Measurements from ENCODE around the gene JAG2. TPM values are rescaled to one million over a fixed set of nuclear protein-coding genes. Genes with fewer than 3 reads are reported as not detected.

Gene JAG2
- total and polyA plus RNA-seq, 3 experiments from 2014 or later = 0.15 to 1.2 (median 0.37) TPM

- CTCF ChIA-PET = no interaction called here
- no peaks in the 10 kb centered on the region for H3K27me3 ChIP-seq (ENCODE audit: insufficient read depth, low read length, poor library complexity, severe bottlenecking)
Measured at GRCh38 chr14:105138551-105139111, 29.9 kb downstream of the JAG2 start.

DNA sequence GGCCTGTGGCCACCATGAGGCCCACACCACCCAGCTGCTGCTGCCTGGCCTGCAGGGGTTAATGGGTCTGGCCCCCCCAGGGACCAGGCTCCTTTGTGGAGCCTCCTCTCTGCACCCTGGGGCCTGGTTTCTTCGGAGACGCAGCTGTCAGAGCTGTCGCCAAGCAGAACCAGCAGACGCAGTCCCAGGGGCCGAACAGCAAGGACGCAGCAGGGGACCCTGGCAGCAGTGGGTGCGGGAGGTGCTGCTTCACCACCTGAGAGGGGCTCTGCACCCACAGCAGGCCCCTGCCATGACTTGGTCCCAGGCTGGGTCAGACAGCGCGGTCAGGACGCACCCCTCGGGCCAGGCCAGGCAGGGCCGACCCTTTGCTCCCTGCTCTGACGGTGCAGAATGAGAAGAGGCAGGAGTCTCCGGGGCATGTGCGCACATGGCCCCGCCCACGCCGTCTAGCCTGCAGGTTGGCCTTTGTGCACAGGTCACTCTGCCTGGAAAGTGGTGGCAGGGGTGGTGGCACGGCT is 30.5 kb downstream of the JAG2 start:
- H3K4me1 ChIP-seq (ENCODE audit: insufficient read depth, low read length) = no peaks in the 10 kb centered on the region
- Mint-ChIP-seq H3K36me3 (peaks cover 0 to 4% (median 2%) of the 10 kb centered on the region in 3 donors), H3K9me3 (peaks cover 5 to 11% (median 8%) of the 10 kb centered on the region in 5 donors), H3K27ac (no peak overlapping the region), H3K4me3 (no peak overlapping the region), H3K27me3 (peaks cover 8 to 14% of the 10 kb centered on the region in 2 donors), H3K4me1 (no peaks in the 10 kb centered on the region)
- no peaks in the 10 kb centered on the region for H3K27me3 ChIP-seq (ENCODE audit: insufficient read depth, low read length, poor library complexity, severe bottlenecking)
- POLR2A ChIA-PET = no interaction called here
- CTCF ChIA-PET = no interaction called here
- no peak overlapping the region for H3K4me3 ChIP-seq (ENCODE audit: low read length)
- H3K9me3 ChIP-seq (ENCODE audit: low read length) = no peaks in the 10 kb centered on the region
- H3K27ac ChIP-seq (ENCODE audit: low read depth, low read length) = no peak overlapping the region
- H3K36me3 ChIP-seq (ENCODE audit: insufficient read depth, low read length) = no peaks in the 10 kb centered on the region
- no peak for DNase-seq

More at GRCh38 chr14:105138551-105139111, 29.9 kb downstream of the JAG2 start:
- Mint-ChIP-seq H3K4me1 (no peaks in the 10 kb centered on the region), H3K9me3 (peaks cover 0 to 5% (median 5%) of the 10 kb centered on the region in 5 donors), H3K27me3 (peaks cover 6 to 10% of the 10 kb centered on the region in 2 donors), H3K4me3 (no peak overlapping the region), H3K36me3 (peaks cover 0 to 4% (median 2%) of the 10 kb centered on the region in 3 donors), H3K27ac (no peak overlapping the region)
- DNase-seq = no peak
- Histone ChIP-seq H3K4me3 (ENCODE audit: low read length) (no peak overlapping the region), H3K9me3 (ENCODE audit: low read length) (no peaks in the 10 kb centered on the region), H3K4me1 (ENCODE audit: insufficient read depth, low read length) (no peaks in the 10 kb centered on the region), H3K27ac (ENCODE audit: low read depth, low read length) (no peak overlapping the region), H3K36me3 (ENCODE audit: insufficient read depth, low read length) (no peaks in the 10 kb centered on the region)
- POLR2A ChIA-PET = no interaction called here

GRCh38 chr14:105137481-105138020 is 31.0 kb downstream of the JAG2 start:
- CTCF ChIA-PET = no interaction called here
- peaks cover 11 to 18% of the 10 kb centered on the region in 2 donors for H3K27me3 Mint-ChIP-seq
- peaks cover 8 to 15% (median 12%) of the 10 kb centered on the region in 5 donors for H3K9me3 Mint-ChIP-seq
- DNase-seq = no peak
- POLR2A ChIA-PET = no interaction called here
- peaks cover 0 to 4% (median 2%) of the 10 kb centered on the region in 3 donors for H3K36me3 Mint-ChIP-seq
- H3K4me1 Mint-ChIP-seq = no peaks in the 10 kb centered on the region
- no peak overlapping the region for H3K4me3 Mint-ChIP-seq
- no peak overlapping the region for H3K27ac ChIP-seq (ENCODE audit: low read depth, low read length)
- H3K9me3 ChIP-seq (ENCODE audit: low read length) = no peaks in the 10 kb centered on the region
- H3K4me3 ChIP-seq (ENCODE audit: low read length) = no peak overlapping the region
- no peaks in the 10 kb centered on the region for H3K27me3 ChIP-seq (ENCODE audit: insufficient read depth, low read length, poor library complexity, severe bottlenecking)
- no peaks in the 10 kb centered on the region for H3K4me1 ChIP-seq (ENCODE audit: insufficient read depth, low read length)
- H3K27ac Mint-ChIP-seq = no peak overlapping the region
- H3K36me3 ChIP-seq (ENCODE audit: insufficient read depth, low read length) = no peaks in the 10 kb centered on the region

DNA sequence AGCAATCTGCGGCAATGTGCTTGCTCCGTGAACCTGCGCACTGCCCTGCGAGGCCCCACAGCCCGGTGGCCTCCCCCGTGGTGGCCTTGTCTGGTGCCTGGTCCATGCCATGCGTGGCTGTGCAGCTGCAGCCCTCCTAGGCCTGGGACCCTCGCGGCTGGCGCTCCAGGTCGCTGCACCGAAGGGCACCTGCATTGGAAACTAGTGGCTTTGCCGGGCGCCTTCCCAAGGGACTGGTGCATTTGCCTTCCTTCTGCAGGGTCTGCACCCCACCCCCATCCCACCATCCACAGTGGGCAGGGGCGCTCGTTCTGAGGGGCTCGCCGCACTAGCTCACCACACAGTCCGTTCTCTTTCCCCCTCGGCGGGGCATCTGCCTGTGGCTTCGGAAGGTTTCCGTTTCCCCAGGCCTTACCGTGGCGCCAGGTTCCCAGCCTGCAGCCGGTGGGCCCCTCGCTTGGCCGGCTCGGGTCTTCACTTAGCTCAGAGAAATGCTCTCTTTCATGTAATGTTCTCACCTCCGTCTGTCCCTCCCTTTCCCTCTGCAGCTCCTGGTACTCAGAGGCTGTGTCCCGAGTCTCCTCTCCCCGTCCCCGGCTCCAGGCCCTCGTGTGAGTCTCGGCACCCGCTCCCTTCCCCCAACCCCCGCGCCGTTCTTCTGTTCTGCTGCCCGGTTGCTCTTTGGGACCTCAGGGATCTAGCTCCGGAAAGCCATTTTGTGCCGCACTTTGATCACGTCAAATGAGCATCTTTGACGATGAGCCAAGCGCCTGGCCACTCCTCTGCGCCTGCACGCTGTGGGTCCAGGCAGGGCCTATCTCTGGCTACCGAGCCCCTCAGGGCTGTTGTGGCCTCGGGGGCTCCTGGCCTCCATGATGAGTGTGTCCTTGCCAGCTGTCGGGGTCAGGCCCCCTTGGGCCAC is 31.9 kb downstream of the JAG2 start:
- no peak overlapping the region for H3K4me3 ChIP-seq (ENCODE audit: low read length)
- Mint-ChIP-seq H3K4me1 (no peaks in the 10 kb centered on the region), H3K4me3 (no peak overlapping the region), H3K27me3 (peaks cover 11 to 18% of the 10 kb centered on the region in 2 donors), H3K36me3 (peaks cover 0 to 4% (median 2%) of the 10 kb centered on the region in 3 donors), H3K27ac (no peak overlapping the region), H3K9me3 (peaks cover 8 to 15% (median 14%) of the 10 kb centered on the region in 5 donors)
- CTCF ChIA-PET = no interaction called here
- no peak overlapping the region for H3K27ac ChIP-seq (ENCODE audit: low read depth, low read length)
- H3K27me3 ChIP-seq (ENCODE audit: insufficient read depth, low read length, poor library complexity, severe bottlenecking) = no peaks in the 10 kb centered on the region
- H3K36me3 ChIP-seq (ENCODE audit: insufficient read depth, low read length) = no peaks in the 10 kb centered on the region
- no peaks in the 10 kb centered on the region for H3K9me3 ChIP-seq (ENCODE audit: low read length)
- POLR2A ChIA-PET = no interaction called here
- H3K4me1 ChIP-seq (ENCODE audit: insufficient read depth, low read length) = no peaks in the 10 kb centered on the region
- no peak for DNase-seq

- H3K27ac Mint-ChIP-seq = no peak overlapping the region
- POLR2A ChIA-PET = no interaction called here
- no peak for DNase-seq
- H3K4me3 Mint-ChIP-seq = no peak overlapping the region
- Histone ChIP-seq H3K9me3 (ENCODE audit: low read length) (no peaks in the 10 kb centered on the region), H3K27me3 (ENCODE audit: insufficient read depth, low read length, poor library complexity, severe bottlenecking) (no peaks in the 10 kb centered on the region), H3K27ac (ENCODE audit: low read depth, low read length) (no peak overlapping the region), H3K4me3 (ENCODE audit: low read length) (no peak overlapping the region), H3K4me1 (ENCODE audit: insufficient read depth, low read length) (no peaks in the 10 kb centered on the region), H3K36me3 (ENCODE audit: insufficient read depth, low read length) (no peaks in the 10 kb centered on the region)
- H3K27me3 Mint-ChIP-seq = peaks cover 11 to 18% of the 10 kb centered on the region in 2 donors
- peaks cover 8 to 20% (median 16%) of the 10 kb centered on the region in 5 donors for H3K9me3 Mint-ChIP-seq
- CTCF ChIA-PET = no interaction called here
- H3K36me3 Mint-ChIP-seq = peaks cover 0 to 4% (median 2%) of the 10 kb centered on the region in 3 donors
- no peaks in the 10 kb centered on the region for H3K4me1 Mint-ChIP-seq
Measured at GRCh38 chr14:105135700-105136395, 32.7 kb downstream of the JAG2 start.

GRCh38 chr14:105132921-105133654 is 35.5 kb downstream of the JAG2 start:
- Histone ChIP-seq H3K4me1 (ENCODE audit: insufficient read depth, low read length) (no peaks in the 10 kb centered on the region), H3K9me3 (ENCODE audit: low read length) (no peaks in the 10 kb centered on the region), H3K27me3 (ENCODE audit: insufficient read depth, low read length, poor library complexity, severe bottlenecking) (no peaks in the 10 kb centered on the region), H3K4me3 (ENCODE audit: low read length) (no peak overlapping the region), H3K36me3 (ENCODE audit: insufficient read depth, low read length) (no peaks in the 10 kb centered on the region), H3K27ac (ENCODE audit: low read depth, low read length) (no peak overlapping the region)
- Mint-ChIP-seq H3K4me3 (no peak overlapping the region), H3K27me3 (peaks cover 19 to 27% of the 10 kb centered on the region in 2 donors), H3K36me3 (peaks cover 0 to 6% (median 5%) of the 10 kb centered on the region in 3 donors), H3K27ac (no peak overlapping the region), H3K9me3 (peaks cover 3 to 29% (median 25%) of the 10 kb centered on the region in 5 donors), H3K4me1 (no peaks in the 10 kb centered on the region)
- DNase-seq = no peak
- ChIA-PET CTCF (no interaction called here), POLR2A (no interaction called here)

GRCh38 chr14:105131241-105131640 is 37.3 kb downstream of the JAG2 start:
- ChIA-PET POLR2A (no interaction called here), CTCF (no interaction called here)

More at GRCh38 chr14:105131241-105131640, 37.3 kb downstream of the JAG2 start:
- H3K4me1 ChIP-seq (ENCODE audit: insufficient read depth, low read length) = no peaks in the 10 kb centered on the region
- Mint-ChIP-seq H3K27me3 (peaks cover 22 to 39% of the 10 kb centered on the region in 2 donors), H3K36me3 (peaks cover 0 to 6% (median 5%) of the 10 kb centered on the region in 3 donors), H3K4me3 (no peak overlapping the region), H3K9me3 (peaks cover 3 to 29% (median 25%) of the 10 kb centered on the region in 5 donors), H3K4me1 (no peaks in the 10 kb centered on the region), H3K27ac (no peak overlapping the region)
- no peaks in the 10 kb centered on the region for H3K36me3 ChIP-seq (ENCODE audit: insufficient read depth, low read length)
- no peaks in the 10 kb centered on the region for H3K9me3 ChIP-seq (ENCODE audit: low read length)
- no peak overlapping the region for H3K27ac ChIP-seq (ENCODE audit: low read depth, low read length)
- no peak overlapping the region for H3K4me3 ChIP-seq (ENCODE audit: low read length)
- DNase-seq = no peak
- no peaks in the 10 kb centered on the region for H3K27me3 ChIP-seq (ENCODE audit: insufficient read depth, low read length, poor library complexity, severe bottlenecking)
